K562 (cell line): ENCODE results near the gene CRKL. TPM values are rescaled to one million over a fixed set of nuclear protein-coding genes. Genes with fewer than 3 reads are reported as not detected.

Experiments used
- ELF4 ChIP-seq: fragments of 450-650 bp; formaldehyde crosslinking; IDR thresholded peaks from 2 replicates; pipeline ENCODE4 v1.4.0; 2022; ENCODE audit warnings: missing genetic modification characterization
- EZH2 ChIP-seq: IDR thresholded peaks from 2 replicates; pipeline ENCODE4 v1.6.1; 2012; ENCODE audit warnings: low read depth, mild to moderate bottlenecking, inconsistent platforms, low read length, borderline replicate concordance
- HMG20A ChIP-seq: fragments of 450-650 bp; formaldehyde crosslinking; conservative IDR thresholded peaks from 2 replicates; pipeline ENCODE4 v1.4.0; 2020; ENCODE audit warnings: mild to moderate bottlenecking, mixed read lengths
- KAT2B ChIP-seq: IDR thresholded peaks from one replicate; pipeline ENCODE4 v1.6.1; 2012; ENCODE audit warnings: low read depth, mild to moderate bottlenecking, control low read depth, inconsistent platforms, low read length, moderate library complexity
- NR3C1 ChIP-seq: sonication (generic); formaldehyde crosslinking; IDR thresholded peaks from 2 replicates; pipeline ENCODE4 v1.8.1; 2022; ENCODE audit warnings: missing genetic modification reagents
- PHB ChIP-seq: fragments of 250-450 bp; sonication (Bioruptor Pico); IDR thresholded peaks from 2 replicates; pipeline ENCODE4 v1.5.0; 2021
- PPARD ChIP-seq: fragments of 250-450 bp; sonication (Bioruptor Pico); IDR thresholded peaks from 2 replicates; pipeline ENCODE4 v1.8.0; 2022; ENCODE audit warnings: inconsistent platforms, mild to moderate bottlenecking, moderate library complexity
- SMAD4 ChIP-seq: fragments of 250-450 bp; sonication (Bioruptor Pico); conservative IDR thresholded peaks from 2 replicates; pipeline ENCODE4 v1.8.0; 2021; ENCODE audit warnings: inconsistent platforms, mild to moderate bottlenecking, moderate library complexity
- TAL1 ChIP-seq: fragments of 450-650 bp; IDR thresholded peaks from 2 replicates; pipeline ENCODE4 v1.6.1; 2016; ENCODE audit warnings: mild to moderate bottlenecking
- ZNF124 ChIP-seq: sonication (generic); formaldehyde crosslinking; IDR thresholded peaks from 2 replicates; pipeline ENCODE4 v1.8.1; 2022; ENCODE audit warnings: missing genetic modification reagents
- ZNF165 ChIP-seq: fragments of 250-450 bp; sonication (Bioruptor Pico); IDR thresholded peaks from 2 replicates; pipeline ENCODE4 v1.4.0; 2020; ENCODE audit warnings: borderline replicate concordance
- ZNF57 ChIP-seq: fragments of 450-650 bp; formaldehyde crosslinking; IDR thresholded peaks from 2 replicates; pipeline ENCODE4 v1.4.0; 2020; ENCODE audit warnings: mild to moderate bottlenecking, moderate library complexity
- ZNF695 ChIP-seq: fragments of 450-650 bp; formaldehyde crosslinking; IDR thresholded peaks from 2 replicates; pipeline ENCODE4 v1.4.0; 2020; ENCODE audit warnings: mild to moderate bottlenecking, moderate library complexity
- ZNF764 ChIP-seq: fragments of 250-450 bp; sonication (Bioruptor Pico); IDR thresholded peaks from 2 replicates; pipeline ENCODE4 v1.4.0; 2020; ENCODE audit warnings: low read depth, mild to moderate bottlenecking, moderate library complexity
- polyA plus RNA-seq, 8 experiments: library from polyadenylated mRNA; depleted of rRNA in 4 of 8; stranded (reverse) in 5 of 8; unstranded in 3 of 8; fragments of >200 nt; fragmentation: Nextera tagmentation in 2 of 8; fragmentation: Illumina TruSeq in 1 of 8; extraction: Ambion mirVana in 2 of 8; extraction: Trizol in 1 of 8; gene quantifications; 2 replicates each; pipeline versions ENCODE4 v1.2.1 to v1.2.3, GENCODE V29; 2011 to 2014; ENCODE audit warnings: inconsistent platforms in 1 of 8, missing spikeins in 1 of 8
- total RNA-seq, 7 experiments: library from RNA; depleted of rRNA in 6 of 7; stranded (reverse); fragments of >200 nt in 6 of 7; fragmentation: Illumina TruSeq in 2 of 7; extraction: Trizol in 2 of 7; gene quantifications; 2 replicates each; pipeline versions ENCODE4 v1.2.1 to v1.2.3, GENCODE V29; 2011 to 2021; ENCODE audit warnings: low replicate concordance in 1 of 7
- TF ChIP-seq, protein P1 (sequence below), 2 experiments: IDR thresholded peaks; 2 replicates each; pipeline ENCODE4 v1.6.1; 2012; ENCODE audit warnings: improper control_type of control experiment in 2 of 2, low read depth in 2 of 2, low read length in 2 of 2, borderline replicate concordance in 1 of 2
- TF ChIP-seq, protein P2 (sequence below), 3 experiments: fragments of 200-800 bp in 1 of 3; fragments of 250-450 bp in 1 of 3; fragments of 450-650 bp in 1 of 3; sonication (Bioruptor Pico) in 1 of 3; sonication (Bioruptor generic) in 1 of 3; formaldehyde crosslinking in 1 of 3; IDR thresholded peaks; 2 replicates each; pipeline versions ENCODE4 v1.6.1 to v1.8.0; 2016 to 2022; ENCODE audit warnings: mild to moderate bottlenecking in 2 of 3, missing genetic modification characterization in 2 of 3, missing compliant biosample characterization in 1 of 3, moderate library complexity in 1 of 3
- TF ChIP-seq, protein P3 (sequence below): sonication (generic); formaldehyde crosslinking; IDR thresholded peaks from 2 replicates; pipeline ENCODE4 v1.8.1; 2023; ENCODE audit warnings: mild to moderate bottlenecking, missing genetic modification reagents
- TF ChIP-seq, protein P4 (sequence below): fragments of 450-650 bp; formaldehyde crosslinking; IDR thresholded peaks from 2 replicates; pipeline ENCODE4 v1.4.0; 2020; ENCODE audit warnings: mild to moderate bottlenecking, mixed read lengths

Gene CRKL
- total and polyA plus RNA-seq, 9 of the 15 experiments (the other 6 are each of a cell fraction or from before 2014, with no cell fraction given) = 100 to 263 (median 124) TPM

DNA sequence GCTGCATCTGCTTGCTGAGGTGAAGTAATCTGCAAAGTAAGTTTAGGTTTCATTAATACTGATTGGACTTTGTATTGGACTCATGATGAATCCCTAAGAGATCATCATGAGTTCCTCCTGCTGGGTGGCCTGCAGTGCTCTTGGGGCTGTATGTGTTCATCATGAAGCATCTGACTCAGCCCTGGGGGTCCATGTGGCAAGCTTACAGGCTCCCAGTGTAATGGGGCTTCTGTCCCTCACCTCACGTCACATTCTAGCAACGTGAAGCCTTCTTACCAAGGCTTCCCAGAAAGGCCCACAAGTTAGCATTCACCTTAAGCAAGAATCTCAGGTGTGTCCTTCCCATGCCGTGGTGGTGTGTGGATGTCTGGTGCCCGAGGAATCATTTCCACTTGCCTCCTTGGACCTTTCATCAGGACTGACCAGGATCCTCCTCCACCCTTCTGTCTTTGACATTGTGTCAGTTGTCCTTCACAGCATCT is 23.7 kb downstream of the CRKL start (continued):
- TF ChIP-seq, protein P1, sequence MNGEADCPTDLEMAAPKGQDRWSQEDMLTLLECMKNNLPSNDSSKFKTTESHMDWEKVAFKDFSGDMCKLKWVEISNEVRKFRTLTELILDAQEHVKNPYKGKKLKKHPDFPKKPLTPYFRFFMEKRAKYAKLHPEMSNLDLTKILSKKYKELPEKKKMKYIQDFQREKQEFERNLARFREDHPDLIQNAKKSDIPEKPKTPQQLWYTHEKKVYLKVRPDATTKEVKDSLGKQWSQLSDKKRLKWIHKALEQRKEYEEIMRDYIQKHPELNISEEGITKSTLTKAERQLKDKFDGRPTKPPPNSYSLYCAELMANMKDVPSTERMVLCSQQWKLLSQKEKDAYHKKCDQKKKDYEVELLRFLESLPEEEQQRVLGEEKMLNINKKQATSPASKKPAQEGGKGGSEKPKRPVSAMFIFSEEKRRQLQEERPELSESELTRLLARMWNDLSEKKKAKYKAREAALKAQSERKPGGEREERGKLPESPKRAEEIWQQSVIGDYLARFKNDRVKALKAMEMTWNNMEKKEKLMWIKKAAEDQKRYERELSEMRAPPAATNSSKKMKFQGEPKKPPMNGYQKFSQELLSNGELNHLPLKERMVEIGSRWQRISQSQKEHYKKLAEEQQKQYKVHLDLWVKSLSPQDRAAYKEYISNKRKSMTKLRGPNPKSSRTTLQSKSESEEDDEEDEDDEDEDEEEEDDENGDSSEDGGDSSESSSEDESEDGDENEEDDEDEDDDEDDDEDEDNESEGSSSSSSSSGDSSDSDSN (IDR thresholded peaks at IDR 0.05; ENCODE audit: borderline replicate concordance in 1 of 2, low read depth in 2 of 2, low read length in 2 of 2) = 0 out of 4 replicates have a peak, but pooled peaks of 1 of the 2 experiments have one; percentile 20
- TF ChIP-seq ZNF57 (0 out of 2 replicates have a peak, but pooled peaks have one; percentile 24), ZNF165 (0 out of 2 replicates have a peak, but pooled peaks have one; percentile 67), EZH2 (no peak), HMG20A (CRISPR knock-in tag) (0 out of 2 replicates have a peak, but pooled peaks have one; percentile 13), KAT2B (peak; percentile 12), ELF4 (CRISPR knock-in tag) (0 out of 2 replicates have a peak, but pooled peaks have one; percentile 58), ZNF764 (0 out of 2 replicates have a peak, but pooled peaks have one; percentile 32), NR3C1 (CRISPR knock-in tag) (0 out of 2 replicates have a peak, but pooled peaks have one; percentile 51), SMAD4 (0 out of 2 replicates have a peak, but pooled peaks have one; percentile 28), PPARD (CRISPR knock-in tag) (no peak), PHB (0 out of 2 replicates have a peak, but pooled peaks have one; percentile 26), ZNF695 (CRISPR knock-in tag) (0 out of 2 replicates have a peak, but pooled peaks have one; percentile 32), TAL1 (no peak), ZNF124 (peak; percentile 72; the same call in 1 of the 2 replicates)
- TF ChIP-seq, protein P2, sequence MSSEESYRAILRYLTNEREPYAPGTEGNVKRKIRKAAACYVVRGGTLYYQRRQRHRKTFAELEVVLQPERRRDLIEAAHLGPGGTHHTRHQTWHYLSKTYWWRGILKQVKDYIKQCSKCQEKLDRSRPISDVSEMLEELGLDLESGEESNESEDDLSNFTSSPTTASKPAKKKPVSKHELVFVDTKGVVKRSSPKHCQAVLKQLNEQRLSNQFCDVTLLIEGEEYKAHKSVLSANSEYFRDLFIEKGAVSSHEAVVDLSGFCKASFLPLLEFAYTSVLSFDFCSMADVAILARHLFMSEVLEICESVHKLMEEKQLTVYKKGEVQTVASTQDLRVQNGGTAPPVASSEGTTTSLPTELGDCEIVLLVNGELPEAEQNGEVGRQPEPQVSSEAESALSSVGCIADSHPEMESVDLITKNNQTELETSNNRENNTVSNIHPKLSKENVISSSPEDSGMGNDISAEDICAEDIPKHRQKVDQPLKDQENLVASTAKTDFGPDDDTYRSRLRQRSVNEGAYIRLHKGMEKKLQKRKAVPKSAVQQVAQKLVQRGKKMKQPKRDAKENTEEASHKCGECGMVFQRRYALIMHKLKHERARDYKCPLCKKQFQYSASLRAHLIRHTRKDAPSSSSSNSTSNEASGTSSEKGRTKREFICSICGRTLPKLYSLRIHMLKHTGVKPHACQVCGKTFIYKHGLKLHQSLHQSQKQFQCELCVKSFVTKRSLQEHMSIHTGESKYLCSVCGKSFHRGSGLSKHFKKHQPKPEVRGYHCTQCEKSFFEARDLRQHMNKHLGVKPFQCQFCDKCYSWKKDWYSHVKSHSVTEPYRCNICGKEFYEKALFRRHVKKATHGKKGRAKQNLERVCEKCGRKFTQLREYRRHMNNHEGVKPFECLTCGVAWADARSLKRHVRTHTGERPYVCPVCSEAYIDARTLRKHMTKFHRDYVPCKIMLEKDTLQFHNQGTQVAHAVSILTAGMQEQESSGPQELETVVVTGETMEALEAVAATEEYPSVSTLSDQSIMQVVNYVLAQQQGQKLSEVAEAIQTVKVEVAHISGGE (CRISPR knock-in tag; IDR thresholded peaks at IDR 0.05) = peak in 1 of 3 experiments; percentile 35; a peak in 1 of 6 replicates
- TF ChIP-seq, protein P3, sequence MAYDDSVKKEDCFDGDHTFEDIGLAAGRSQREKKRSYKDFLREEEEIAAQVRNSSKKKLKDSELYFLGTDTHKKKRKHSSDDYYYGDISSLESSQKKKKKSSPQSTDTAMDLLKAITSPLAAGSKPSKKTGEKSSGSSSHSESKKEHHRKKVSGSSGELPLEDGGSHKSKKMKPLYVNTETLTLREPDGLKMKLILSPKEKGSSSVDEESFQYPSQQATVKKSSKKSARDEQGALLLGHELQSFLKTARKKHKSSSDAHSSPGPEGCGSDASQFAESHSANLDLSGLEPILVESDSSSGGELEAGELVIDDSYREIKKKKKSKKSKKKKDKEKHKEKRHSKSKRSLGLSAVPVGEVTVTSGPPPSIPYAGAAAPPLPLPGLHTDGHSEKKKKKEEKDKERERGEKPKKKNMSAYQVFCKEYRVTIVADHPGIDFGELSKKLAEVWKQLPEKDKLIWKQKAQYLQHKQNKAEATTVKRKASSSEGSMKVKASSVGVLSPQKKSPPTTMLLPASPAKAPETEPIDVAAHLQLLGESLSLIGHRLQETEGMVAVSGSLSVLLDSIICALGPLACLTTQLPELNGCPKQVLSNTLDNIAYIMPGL (CRISPR knock-in tag) = 0 out of 2 replicates have a peak, but pooled peaks have one; percentile 10
- TF ChIP-seq, protein P4, sequence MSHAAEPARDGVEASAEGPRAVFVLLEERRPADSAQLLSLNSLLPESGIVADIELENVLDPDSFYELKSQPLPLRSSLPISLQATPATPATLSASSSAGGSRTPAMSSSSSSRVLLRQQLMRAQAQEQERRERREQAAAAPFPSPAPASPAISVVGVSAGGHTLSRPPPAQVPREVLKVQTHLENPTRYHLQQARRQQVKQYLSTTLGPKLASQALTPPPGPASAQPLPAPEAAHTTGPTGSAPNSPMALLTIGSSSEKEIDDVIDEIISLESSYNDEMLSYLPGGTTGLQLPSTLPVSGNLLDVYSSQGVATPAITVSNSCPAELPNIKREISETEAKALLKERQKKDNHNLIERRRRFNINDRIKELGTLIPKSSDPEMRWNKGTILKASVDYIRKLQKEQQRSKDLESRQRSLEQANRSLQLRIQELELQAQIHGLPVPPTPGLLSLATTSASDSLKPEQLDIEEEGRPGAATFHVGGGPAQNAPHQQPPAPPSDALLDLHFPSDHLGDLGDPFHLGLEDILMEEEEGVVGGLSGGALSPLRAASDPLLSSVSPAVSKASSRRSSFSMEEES (CRISPR knock-in tag) = 0 out of 2 replicates have a peak, but pooled peaks have one; percentile 4
